WTC11 (cell line): ENCODE measurements around the gene PRR14.

Experiments
- CREB1 ChIP-seq: sonication (generic); formaldehyde crosslinking; IDR thresholded peaks from 2 replicates; pipeline ENCODE4 v1.8.0; 2023; ENCODE audit warnings: mild to moderate bottlenecking, missing genetic modification reagents
- TF ChIP-seq, protein P1 (sequence below): fragments of 200-600 bp; IDR thresholded peaks from 2 replicates; pipeline ENCODE4 v1.8.0; 2022; ENCODE audit warnings: antibody characterized with exemption
- TF ChIP-seq, protein P2 (sequence below): sonication (generic); formaldehyde crosslinking; IDR thresholded peaks from 2 replicates; pipeline ENCODE4 v1.8.0; 2022; ENCODE audit warnings: mild to moderate bottlenecking, missing genetic modification reagents

DNA sequence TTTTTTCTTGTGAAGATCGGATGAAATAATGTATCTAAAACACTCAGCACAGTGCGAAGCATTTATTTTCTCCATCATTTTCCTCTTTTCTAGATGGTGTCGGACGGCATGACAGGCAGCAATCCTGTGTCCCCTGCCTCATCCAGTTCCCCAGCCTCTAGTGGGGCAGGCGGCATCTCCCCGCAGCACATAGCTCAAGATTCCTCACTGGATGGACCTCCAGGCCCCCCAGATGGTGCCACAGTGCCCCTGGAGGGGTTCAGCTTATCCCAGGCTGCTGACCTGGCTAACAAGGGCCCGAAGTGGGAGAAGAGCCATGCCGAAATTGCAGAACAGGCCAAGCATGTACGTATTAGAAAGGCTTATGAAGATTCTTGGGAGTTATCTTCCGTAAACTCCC is 53.2 kb downstream of the PRR14 start:
- TF ChIP-seq, protein P1, sequence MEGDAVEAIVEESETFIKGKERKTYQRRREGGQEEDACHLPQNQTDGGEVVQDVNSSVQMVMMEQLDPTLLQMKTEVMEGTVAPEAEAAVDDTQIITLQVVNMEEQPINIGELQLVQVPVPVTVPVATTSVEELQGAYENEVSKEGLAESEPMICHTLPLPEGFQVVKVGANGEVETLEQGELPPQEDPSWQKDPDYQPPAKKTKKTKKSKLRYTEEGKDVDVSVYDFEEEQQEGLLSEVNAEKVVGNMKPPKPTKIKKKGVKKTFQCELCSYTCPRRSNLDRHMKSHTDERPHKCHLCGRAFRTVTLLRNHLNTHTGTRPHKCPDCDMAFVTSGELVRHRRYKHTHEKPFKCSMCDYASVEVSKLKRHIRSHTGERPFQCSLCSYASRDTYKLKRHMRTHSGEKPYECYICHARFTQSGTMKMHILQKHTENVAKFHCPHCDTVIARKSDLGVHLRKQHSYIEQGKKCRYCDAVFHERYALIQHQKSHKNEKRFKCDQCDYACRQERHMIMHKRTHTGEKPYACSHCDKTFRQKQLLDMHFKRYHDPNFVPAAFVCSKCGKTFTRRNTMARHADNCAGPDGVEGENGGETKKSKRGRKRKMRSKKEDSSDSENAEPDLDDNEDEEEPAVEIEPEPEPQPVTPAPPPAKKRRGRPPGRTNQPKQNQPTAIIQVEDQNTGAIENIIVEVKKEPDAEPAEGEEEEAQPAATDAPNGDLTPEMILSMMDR = no peak
- TF ChIP-seq, protein P2, sequence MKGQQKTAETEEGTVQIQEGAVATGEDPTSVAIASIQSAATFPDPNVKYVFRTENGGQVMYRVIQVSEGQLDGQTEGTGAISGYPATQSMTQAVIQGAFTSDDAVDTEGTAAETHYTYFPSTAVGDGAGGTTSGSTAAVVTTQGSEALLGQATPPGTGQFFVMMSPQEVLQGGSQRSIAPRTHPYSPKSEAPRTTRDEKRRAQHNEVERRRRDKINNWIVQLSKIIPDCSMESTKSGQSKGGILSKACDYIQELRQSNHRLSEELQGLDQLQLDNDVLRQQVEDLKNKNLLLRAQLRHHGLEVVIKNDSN (CRISPR knock-in tag) = no peak
- no peak for TF ChIP-seq CREB1 (CRISPR knock-in tag)
